B cell (primary cell): ENCODE results near the gene DQX1. TPM values are rescaled to one million over a fixed set of nuclear protein-coding genes. Genes with fewer than 3 reads are reported as not detected.

Source experiments
- ATAC-seq: fragments of 200-7000 bp; cut with Tn5 transposase; one replicate; pipeline ENCODE4 v1.10.0; 2021; ENCODE audit warnings: low read depth, mild to moderate bottlenecking, moderate number of reproducible peaks, moderate library complexity
- CTCF ChIA-PET: fragments of 350-600 bp; sonication (Branson Sonifier 250); formaldehyde crosslinking; loops from one replicate; lab custom pipeline; 2021; ENCODE audit warnings: antibody characterized with exemption, inconsistent platforms; lab: Charles Lee
- POLR2A ChIA-PET: fragments of 350-600 bp; sonication (Branson Sonifier 250); formaldehyde crosslinking; loops from one replicate; lab custom pipeline; 2021; ENCODE audit warnings: antibody characterized with exemption; lab: Charles Lee
- DNase-seq: peaks from one replicate; pipeline ENCODE4 v3.0.0; 2013
- H2AFZ ChIP-seq: 2 replicates; pipeline ENCODE4 v1.6.1; 2012; ENCODE audit warnings: mild to moderate bottlenecking, low read depth, low read length; ENCODE audit not compliant: insufficient read depth, poor library complexity, severe bottlenecking
- H3K27ac ChIP-seq, 2 donors: 1 replicate in 1 of 2; 2 replicates in 1 of 2; pipeline ENCODE4 v1.5.1; 2012 to 2013; ENCODE audit warnings: low read length in 2 of 2, mild to moderate bottlenecking in 2 of 2, moderate library complexity in 1 of 2
- H3K27me3 ChIP-seq, 4 experiments: fragments of 200-600 bp in 1 of 4; sonication (generic) in 1 of 4; replicated peaks in 1 of 4; 1 replicate in 2 of 4; 2 replicates in 2 of 4; pipeline versions ENCODE4 v1.6.1 to v1.7.0; 2013 to 2016; ENCODE audit warnings: low read length in 3 of 4, mild to moderate bottlenecking in 2 of 4, mixed read lengths in 1 of 4, moderate library complexity in 1 of 4; ENCODE audit not compliant: insufficient read depth in 4 of 4, control insufficient read depth in 3 of 4; ENCODE audit errors: control extremely low read depth in 1 of 4
- H3K36me3 ChIP-seq, 2 experiments: replicated peaks in 1 of 2; 1 replicate in 1 of 2; 2 replicates in 1 of 2; pipeline versions ENCODE4 v1.6.1 to v1.7.1; 2013; ENCODE audit warnings: low read length in 1 of 2; ENCODE audit not compliant: insufficient read depth in 2 of 2, control insufficient read depth in 1 of 2; ENCODE audit errors: control extremely low read depth in 1 of 2, extremely low read depth in 1 of 2
- H3K4me1 ChIP-seq, 2 donors: fragments of 200-600 bp in 1 of 2; sonication (generic) in 1 of 2; 1 replicate in 1 of 2; 2 replicates in 1 of 2; pipeline versions ENCODE4 v1.5.1 to v1.6.1; 2013 to 2017; ENCODE audit warnings: low read length in 2 of 2; ENCODE audit not compliant: control insufficient read depth in 2 of 2, insufficient read depth in 2 of 2
- H3K4me2 ChIP-seq: replicated peaks from 2 replicates; pipeline ENCODE3; 2012; ENCODE audit warnings: mild to moderate bottlenecking, low read depth, low read length; ENCODE audit not compliant: poor library complexity, severe bottlenecking
- H3K4me3 ChIP-seq, 5 experiments: fragments of 200-600 bp in 1 of 5; sonication (generic) in 1 of 5; 1 replicate in 3 of 5; 2 replicates in 2 of 5; pipeline versions ENCODE4 v1.5.1 to v1.7.0; 2011 to 2016; ENCODE audit warnings: low read length in 4 of 5, mild to moderate bottlenecking in 4 of 5, low read depth in 2 of 5, control low read depth in 1 of 5, moderate library complexity in 1 of 5; ENCODE audit not compliant: insufficient read depth in 1 of 5; ENCODE audit errors: control extremely low read depth in 1 of 5, extremely low read depth in 1 of 5
- H3K79me2 ChIP-seq: fragments of 200-600 bp; sonication (generic); one replicate; pipeline ENCODE4 v1.6.0; 2016; ENCODE audit warnings: low read length; ENCODE audit not compliant: control insufficient read depth, insufficient read depth
- H3K9ac ChIP-seq: fragments of 200-600 bp; sonication (generic); 2 replicates; pipeline ENCODE4 v1.6.1; 2017; ENCODE audit warnings: mild to moderate bottlenecking, low read length, moderate library complexity
- H3K9me3 ChIP-seq, 3 donors: one replicate each; pipeline versions ENCODE4 v1.6.1 to v1.7.1; 2013; ENCODE audit warnings: low read length in 2 of 3; ENCODE audit not compliant: control insufficient read depth in 2 of 3, insufficient read depth in 1 of 3; ENCODE audit errors: control extremely low read depth in 1 of 3
- H4K20me1 ChIP-seq: 2 replicates; pipeline ENCODE4 v1.6.0; 2012; ENCODE audit warnings: mild to moderate bottlenecking, low read length; ENCODE audit not compliant: insufficient read depth, control insufficient read depth, poor library complexity, severe bottlenecking
- H3K27ac Mint-ChIP-seq: one replicate; pipeline ENCODE4 v1.8.0; 2021; ENCODE audit warnings: mixed read lengths
- H3K27me3 Mint-ChIP-seq: one replicate; pipeline ENCODE4 v1.8.0; 2021; ENCODE audit warnings: mixed read lengths
- H3K4me1 Mint-ChIP-seq: one replicate; pipeline ENCODE4 v1.8.0; 2021; ENCODE audit warnings: mixed read lengths
- H3K4me3 Mint-ChIP-seq: one replicate; pipeline ENCODE4 v1.8.0; 2021; ENCODE audit warnings: mixed read lengths
- H3K9me3 Mint-ChIP-seq: one replicate; pipeline ENCODE4 v1.8.0; 2022; ENCODE audit warnings: mixed read lengths; ENCODE audit not compliant: insufficient read depth
- CTCF ChIP-seq: fragments of 200-600 bp; IDR thresholded peaks from one replicate; pipeline ENCODE4 v1.8.0; 2022; ENCODE audit warnings: antibody characterized with exemption, mild to moderate bottlenecking
- EZH2 ChIP-seq: IDR thresholded peaks from 2 replicates; pipeline ENCODE4 v1.6.1; 2012; ENCODE audit warnings: borderline replicate concordance, low read depth, mild to moderate bottlenecking, moderate library complexity, low read length; ENCODE audit not compliant: insufficient read depth, poor library complexity, severe bottlenecking
- WGBS: methylation state at CpG from one replicate; pipeline ENCODE4 v1.1.5; 2013; ENCODE audit warnings: missing lambda C conversion rate; ENCODE audit not compliant: insufficient coverage; 5-methylcytosine and 5-hydroxymethylcytosine counted together
- intact Hi-C: fragments of 100-400 bp; cut with micrococcal nuclease; formaldehyde crosslinking; loops from one replicate; pipeline ENCODE4 v1.10.0; 2022
- polyA plus RNA-seq: library from polyadenylated mRNA; depleted of rRNA; stranded (reverse); fragments of >200 nt; gene quantifications from 2 replicates; pipeline ENCODE4 v1.2.3, GENCODE V29; 2012
- total RNA-seq, 2 donors: library from RNA; stranded (reverse); fragments of 120-200 nt in 1 of 2; gene quantifications; 1 replicate in 1 of 2; 2 replicates in 1 of 2; pipeline versions ENCODE4 v1.2.3 to v1.2.4, GENCODE V29; 2013 to 2022

Gene DQX1
- total and polyA plus RNA-seq, 2 donors (not counting 1 experiment from before 2014, with no cell fraction given), result 0.46 to 0.57 TPM

- intact Hi-C loops, result no loop called here
- WGBS, result 97% methylated on average over 6 of the region's 6 CpGs
- POLR2A ChIA-PET, result interaction anchor here (0.7 to 4.1 kb wide), 3 partner anchors 7 to 44 kb away, joined by 3 to 63 read pairs (median 36); partner anchors contain the start of genes CCDC142, TTC31 and WBP1
Observed at GRCh38 chr2:74474481-74474880, 51.5 kb downstream of the DQX1 start.

More at GRCh38 chr2:74474481-74474880, 51.5 kb downstream of the DQX1 start:
- Mint-ChIP-seq H3K9me3 (no peaks in the 10 kb centered on the region), H3K4me1 (peaks cover 22% of the 10 kb centered on the region), H3K27ac (no peak overlapping the region), H3K4me3 (no peak overlapping the region), H3K27me3 (no peaks in the 10 kb centered on the region)
- Histone ChIP-seq H3K79me2 (peaks cover 17% of the 10 kb centered on the region), H3K4me3 (no peak overlapping the region), H3K27me3 (no peaks in the 10 kb centered on the region), H3K9me3 (peaks cover 0 to 5% (median 0%) of the 10 kb centered on the region in 3 donors), H3K4me1 (peaks cover 16 to 22% of the 10 kb centered on the region in 2 donors), H3K9ac (no peak overlapping the region), H4K20me1 (no peaks in the 10 kb centered on the region), H3K36me3 (peaks cover 0 to 23% of the 10 kb centered on the region in 2 experiments), H3K4me2 (no peak overlapping the region), H2AFZ (no peak overlapping the region), H3K27ac (no peak overlapping the region)
- ATAC-seq (no peak), DNase-seq (no peak)
- CTCF ChIA-PET, result interaction anchor here (0.7 to 1.9 kb wide), 4 partner anchors 8 to 113 kb away, joined by 3 to 7 read pairs (median 5); partner anchors contain the start of genes CCDC142, PCGF1 and TTC31
- TF ChIP-seq EZH2 (no peak), CTCF (no peak)
